GM15510 (cell line): Measurements from ENCODE around the gene POLL.

Source experiments
- POLR2A ChIP-seq: IDR thresholded peaks from 3 replicates; pipeline ENCODE4 v1.6.1; 2011; ENCODE audit warnings: borderline replicate concordance; ENCODE audit not compliant: insufficient read length; ENCODE audit errors: extremely low read depth

The POLL gene

GRCh38 chr10:101570428-101571270 is 17.4 kb downstream of the POLL start:
- TF ChIP-seq POLR2A, result no peak

GRCh38 chr10:101569622-101570427 is 18.2 kb downstream of the POLL start:
- no peak for TF ChIP-seq POLR2A

GRCh38 chr10:101569323-101569621 is 18.8 kb downstream of the POLL start:
- no peak for TF ChIP-seq POLR2A

GRCh38 chr10:101568054-101568745 is 19.9 kb downstream of the POLL start:
- no peak for TF ChIP-seq POLR2A

- no peak for TF ChIP-seq POLR2A
Measured at GRCh38 chr10:101567165-101568006, 20.7 kb downstream of the POLL start.

GRCh38 chr10:101566333-101567164 is 21.5 kb downstream of the POLL start:
- no peak for TF ChIP-seq POLR2A

- no peak for TF ChIP-seq POLR2A
Measured at GRCh38 chr10:101565936-101566332, 22.1 kb downstream of the POLL start.

- no peak for TF ChIP-seq POLR2A
Measured at GRCh38 chr10:101565370-101565900, 22.6 kb downstream of the POLL start.

- no peak for TF ChIP-seq POLR2A
Measured at GRCh38 chr10:101564490-101564991, 23.5 kb downstream of the POLL start.

GRCh38 chr10:101563497-101564040 is 24.5 kb downstream of the POLL start:
- TF ChIP-seq POLR2A, result no peak

GRCh38 chr10:101563007-101563406 is 25.1 kb downstream of the POLL start:
- TF ChIP-seq POLR2A, result no peak

GRCh38 chr10:101562231-101562630 is 25.8 kb downstream of the POLL start:
- TF ChIP-seq POLR2A, result no peak
